Right atrium auricular region (tissue), 2 donors: Measurements from ENCODE around the gene STEAP3. TPM values are rescaled to one million over a fixed set of nuclear protein-coding genes. Genes with fewer than 3 reads are reported as not detected.
A peak's percentile ranks its signal among the peaks of the same experiment; 100 is the strongest.

Source experiments
- DNase-seq: peaks from one replicate; pipeline ENCODE4 v3.0.0-alpha.2; 2019; ENCODE audit warnings: low spot score
- H3K27ac ChIP-seq, 2 donors: fragments of 200-600 bp; sonication (generic); 1 replicate in 1 of 2; 2 replicates in 1 of 2; pipeline ENCODE4 v1.5.1; 2016 to 2019
- H3K27me3 ChIP-seq, 2 donors: fragments of 200-600 bp; sonication (generic); one replicate each; pipeline versions ENCODE4 v1.5.1 to v1.6.0; 2017 to 2019
- H3K36me3 ChIP-seq: fragments of 200-600 bp; sonication (generic); one replicate; pipeline ENCODE4 v1.5.1; 2016
- H3K4me1 ChIP-seq, 2 donors: fragments of 200-600 bp; sonication (generic); one replicate each; pipeline versions ENCODE4 v1.5.1 to v1.6.0; 2017 to 2019
- H3K4me3 ChIP-seq, 2 donors: fragments of 200-600 bp; sonication (generic); 1 replicate in 1 of 2; 2 replicates in 1 of 2; pipeline ENCODE4 v1.5.1; 2017 to 2019; ENCODE audit warnings: mild to moderate bottlenecking in 1 of 2, moderate library complexity in 1 of 2
- H3K9me3 ChIP-seq, 2 donors: fragments of 200-600 bp; sonication (generic); one replicate each; pipeline ENCODE4 v1.5.1; 2019
- total RNA-seq, 2 donors: library from RNA; depleted of rRNA; stranded (reverse); fragments of >200 nt; gene quantifications; one replicate each; pipeline ENCODE4 v1.1.0, GENCODE V29; 2016
- TF ChIP-seq, protein P1 (sequence below), 2 donors: fragments of 200-600 bp; sonication (generic); IDR thresholded peaks; one replicate each; pipeline ENCODE4 v1.5.1; 2019; ENCODE audit warnings: antibody characterized with exemption in 2 of 2

STEAP3 gene
- 1 to 10 TPM; 4.4 to 8.2 TPM for total RNA-seq

GRCh38 chr2:119223521-119224390 is at the start of gene STEAP3:
Gene STEAP3, plus strand, starts transcription at chr2:119223834. Its CDS starts 7,179 bp downstream, at chr2:119231013.
- peaks cover 0 to 12% of the 10 kb centered on the region in 2 donors for H3K4me1 ChIP-seq
- H3K36me3 ChIP-seq = no peaks in the 10 kb centered on the region
- H3K27ac ChIP-seq = peak within 1 kb of the TSS; percentile 33 to 43
- peak; percentile 68 for DNase-seq
- H3K4me3 ChIP-seq = peak within 1 kb of the TSS; percentile 63 to 64
- no peaks in the 10 kb centered on the region for H3K9me3 ChIP-seq
- TF ChIP-seq, protein P1, sequence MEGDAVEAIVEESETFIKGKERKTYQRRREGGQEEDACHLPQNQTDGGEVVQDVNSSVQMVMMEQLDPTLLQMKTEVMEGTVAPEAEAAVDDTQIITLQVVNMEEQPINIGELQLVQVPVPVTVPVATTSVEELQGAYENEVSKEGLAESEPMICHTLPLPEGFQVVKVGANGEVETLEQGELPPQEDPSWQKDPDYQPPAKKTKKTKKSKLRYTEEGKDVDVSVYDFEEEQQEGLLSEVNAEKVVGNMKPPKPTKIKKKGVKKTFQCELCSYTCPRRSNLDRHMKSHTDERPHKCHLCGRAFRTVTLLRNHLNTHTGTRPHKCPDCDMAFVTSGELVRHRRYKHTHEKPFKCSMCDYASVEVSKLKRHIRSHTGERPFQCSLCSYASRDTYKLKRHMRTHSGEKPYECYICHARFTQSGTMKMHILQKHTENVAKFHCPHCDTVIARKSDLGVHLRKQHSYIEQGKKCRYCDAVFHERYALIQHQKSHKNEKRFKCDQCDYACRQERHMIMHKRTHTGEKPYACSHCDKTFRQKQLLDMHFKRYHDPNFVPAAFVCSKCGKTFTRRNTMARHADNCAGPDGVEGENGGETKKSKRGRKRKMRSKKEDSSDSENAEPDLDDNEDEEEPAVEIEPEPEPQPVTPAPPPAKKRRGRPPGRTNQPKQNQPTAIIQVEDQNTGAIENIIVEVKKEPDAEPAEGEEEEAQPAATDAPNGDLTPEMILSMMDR (IDR thresholded peaks at IDR 0.05) = no peak
- H3K27me3 ChIP-seq = no peaks in the 10 kb centered on the region

DNA sequence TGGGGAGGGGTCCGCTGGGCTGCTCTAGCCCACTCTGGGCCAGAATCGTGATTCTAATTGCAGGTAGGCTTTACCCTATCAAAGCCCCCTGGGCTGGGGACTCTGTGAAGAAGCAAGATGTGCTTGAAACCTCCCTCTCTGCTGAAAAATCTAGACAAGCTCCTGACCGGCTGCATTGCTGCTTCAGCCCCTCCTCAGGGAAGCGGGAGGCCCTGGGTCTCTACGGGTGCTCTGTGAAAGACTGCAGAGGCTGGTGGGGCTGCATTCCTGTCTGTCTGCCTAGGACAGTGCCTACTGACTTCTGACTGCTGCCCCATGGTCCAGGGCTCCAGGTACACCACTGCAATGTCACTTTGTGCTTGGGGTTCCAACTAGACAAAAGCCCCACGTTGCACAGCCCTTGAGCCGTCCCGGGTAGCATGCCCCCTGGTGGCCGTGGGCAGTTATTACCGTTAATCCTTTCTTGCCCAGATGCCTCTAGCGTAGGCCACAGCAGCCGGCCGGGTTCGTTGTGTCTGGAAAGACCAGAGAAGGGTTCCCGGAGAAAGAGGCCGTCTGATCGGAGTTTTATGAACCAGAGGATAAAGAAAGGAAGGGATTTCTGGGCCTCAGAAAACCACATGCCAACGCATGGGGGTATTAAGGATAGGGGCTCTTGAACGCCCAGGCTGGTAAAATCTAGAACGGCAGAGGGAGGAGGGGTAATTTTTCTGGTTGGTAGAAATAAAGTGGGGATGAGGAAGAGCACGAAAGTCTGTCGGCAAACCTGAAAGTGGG is 49.2 kb upstream of the STEAP3 start:
- TF ChIP-seq, protein P1 (IDR thresholded peaks at IDR 0.05) = peak; percentile 37 to 70
- DNase-seq = no peak
- Histone ChIP-seq H3K9me3 (no peaks in the 10 kb centered on the region), H3K4me3 (no peak overlapping the region), H3K27me3 (no peaks in the 10 kb centered on the region), H3K27ac (no peak overlapping the region), H3K36me3 (no peaks in the 10 kb centered on the region), H3K4me1 (no peaks in the 10 kb centered on the region)

GRCh38 chr2:119174993-119175347 is 48.7 kb upstream of the STEAP3 start:
- no peaks in the 10 kb centered on the region for H3K9me3 ChIP-seq

DNA sequence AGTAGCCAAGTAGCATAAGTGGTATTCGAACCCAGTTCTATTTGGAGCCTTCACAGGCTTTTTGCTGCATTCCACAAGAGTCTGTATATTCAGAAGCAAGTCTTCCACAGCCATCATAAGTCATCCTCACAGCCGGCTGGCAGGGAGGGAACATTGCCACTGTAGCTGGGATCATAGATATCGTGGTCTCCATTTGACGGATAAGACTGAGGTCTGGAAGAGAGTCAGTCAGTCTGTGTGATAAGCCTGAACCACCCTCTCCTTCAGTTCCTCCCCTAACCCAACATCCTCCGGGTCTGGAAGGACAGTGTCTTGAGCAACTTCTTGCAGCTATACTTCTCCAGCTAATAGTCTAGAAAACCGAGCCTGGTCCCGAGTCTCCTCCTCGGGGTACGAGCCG is 48.1 kb upstream of the STEAP3 start:
- TF ChIP-seq, protein P1 (IDR thresholded peaks at IDR 0.05) = no peak
- DNase-seq = no peak
- no peaks in the 10 kb centered on the region for H3K36me3 ChIP-seq
- no peak overlapping the region for H3K27ac ChIP-seq
- H3K9me3 ChIP-seq = no peaks in the 10 kb centered on the region
- no peak overlapping the region for H3K4me3 ChIP-seq
- H3K4me1 ChIP-seq = no peaks in the 10 kb centered on the region
- no peaks in the 10 kb centered on the region for H3K27me3 ChIP-seq

More at GRCh38 chr2:119174993-119175347, 48.7 kb upstream of the STEAP3 start:
- Histone ChIP-seq H3K4me1 (no peaks in the 10 kb centered on the region), H3K27ac (no peak overlapping the region), H3K36me3 (no peaks in the 10 kb centered on the region), H3K4me3 (no peak overlapping the region), H3K27me3 (no peaks in the 10 kb centered on the region)
- no peak for DNase-seq
- TF ChIP-seq, protein P1 (IDR thresholded peaks at IDR 0.05) = no peak

GRCh38 chr2:119177171-119177837 is 46.3 kb upstream of the STEAP3 start:
- H3K4me1 ChIP-seq = no peaks in the 10 kb centered on the region
- no peaks in the 10 kb centered on the region for H3K9me3 ChIP-seq
- TF ChIP-seq, protein P1 (IDR thresholded peaks at IDR 0.05) = no peak
- no peak overlapping the region for H3K4me3 ChIP-seq
- no peak for DNase-seq
- H3K36me3 ChIP-seq = no peaks in the 10 kb centered on the region
- no peak overlapping the region for H3K27ac ChIP-seq
- no peaks in the 10 kb centered on the region for H3K27me3 ChIP-seq
